Keratinocyte (primary cell): ENCODE data around the gene C1orf74. TPM values are rescaled to one million over a fixed set of nuclear protein-coding genes. Genes with fewer than 3 reads are reported as not detected.

ENCODE experiments used
- DNase-seq: peaks from one replicate; pipeline ENCODE4 v3.0.0-alpha.2; 2011; ENCODE audit warnings: low read depth, missing footprints, low spot score
- FAIRE-seq: peaks from 2 replicates; lab custom pipeline; 2011; peaks lifted over from hg19 to GRCh38; lab: Jason Lieb, UNC
- H2AFZ ChIP-seq: 2 replicates; pipeline ENCODE4 v1.6.0; 2012; ENCODE audit warnings: low read length, control low read depth, inconsistent platforms; ENCODE audit not compliant: control insufficient read depth
- H3K27ac ChIP-seq: 2 replicates; pipeline ENCODE4 v1.5.1; 2011; ENCODE audit warnings: low read length; ENCODE audit not compliant: control insufficient read depth, insufficient read depth
- H3K27me3 ChIP-seq: 3 replicates; pipeline ENCODE4 v1.6.0; 2011; ENCODE audit warnings: low read length; ENCODE audit not compliant: control insufficient read depth, insufficient read depth; ENCODE audit errors: extremely low read depth
- H3K36me3 ChIP-seq, 2 experiments: 2 replicates in 1 of 2; 3 replicates in 1 of 2; pipeline ENCODE4 v1.5.1; 2011; ENCODE audit warnings: low read length in 2 of 2, mild to moderate bottlenecking in 1 of 2; ENCODE audit not compliant: control insufficient read depth in 2 of 2, insufficient read depth in 2 of 2; ENCODE audit errors: extremely low read depth in 1 of 2
- H3K4me1 ChIP-seq: 3 replicates; pipeline ENCODE4 v1.5.1; 2011; ENCODE audit warnings: low read length; ENCODE audit not compliant: control insufficient read depth, insufficient read depth; ENCODE audit errors: extremely low read depth
- H3K4me2 ChIP-seq: 3 replicates; pipeline ENCODE4 v1.6.0; 2011; ENCODE audit warnings: low read depth, low read length; ENCODE audit not compliant: control insufficient read depth, insufficient read depth; ENCODE audit errors: extremely low read depth
- H3K4me3 ChIP-seq, 3 experiments: fragments of 200-600 bp in 1 of 3; sonication (generic) in 1 of 3; 2 replicates in 2 of 3; 3 replicates in 1 of 3; pipeline ENCODE4 v1.5.1; 2011 to 2016; ENCODE audit warnings: low read length in 3 of 3, mild to moderate bottlenecking in 3 of 3, control low read depth in 2 of 3, inconsistent platforms in 1 of 3, low read depth in 1 of 3, mixed read lengths in 1 of 3, mixed run types in 1 of 3, moderate library complexity in 1 of 3; ENCODE audit not compliant: control insufficient read depth in 2 of 3, insufficient read depth in 2 of 3; ENCODE audit errors: extremely low read depth in 1 of 3
- H3K79me2 ChIP-seq: 2 replicates; pipeline ENCODE4 v1.6.0; 2012; ENCODE audit warnings: low read length; ENCODE audit not compliant: control insufficient read depth, insufficient read depth
- H3K9ac ChIP-seq: 3 replicates; pipeline ENCODE4 v1.6.0; 2011; ENCODE audit warnings: low read length; ENCODE audit not compliant: control insufficient read depth, insufficient read depth; ENCODE audit errors: extremely low read depth
- H3K9me1 ChIP-seq: 3 replicates; pipeline ENCODE4 v1.6.0; 2011; ENCODE audit warnings: low read length; ENCODE audit not compliant: control insufficient read depth, insufficient read depth; ENCODE audit errors: extremely low read depth
- H3K9me3 ChIP-seq: 2 replicates; pipeline ENCODE4 v1.5.1; 2012; ENCODE audit warnings: low read depth, low read length; ENCODE audit not compliant: control insufficient read depth
- H4K20me1 ChIP-seq: 3 replicates; pipeline ENCODE4 v1.6.0; 2011; ENCODE audit warnings: low read length; ENCODE audit not compliant: control insufficient read depth, insufficient read depth; ENCODE audit errors: extremely low read depth
- EZH2 ChIP-seq: IDR thresholded peaks from one replicate; pipeline ENCODE4 v1.6.1; 2012; ENCODE audit warnings: inconsistent platforms, mild to moderate bottlenecking, low read length, moderate library complexity
- dilution Hi-C: fragments of 300-500 bp; cut with MboI; formaldehyde crosslinking; loops from one replicate; pipeline ENCODE4 v1.7.0; 2020; ENCODE audit warnings: low sequenced_read_pairs; ENCODE audit not compliant: extremely low pct_ligation_motif_present
- polyA plus RNA-seq, 5 experiments: library from polyadenylated mRNA; depleted of rRNA in 3 of 5; stranded (reverse) in 3 of 5; stranded (forward) in 1 of 5; unstranded in 1 of 5; fragments of >200 nt; gene quantifications; 1 replicate in 1 of 5; 2 replicates in 3 of 5; 3 replicates in 1 of 5; pipeline versions ENCODE4 v1.2.1 to v1.2.3, GENCODE V29; 2011 to 2012; ENCODE audit warnings: missing spikeins in 2 of 5, low read depth in 1 of 5, low replicate concordance in 1 of 5
- TF ChIP-seq, protein P1 (sequence below), 3 experiments: IDR thresholded peaks in 1 of 3; conservative IDR thresholded peaks in 1 of 3; optimal IDR thresholded peaks in 1 of 3; 2 replicates in 2 of 3; 3 replicates in 1 of 3; pipeline versions ENCODE3 to v1.5.1; 2011; ENCODE audit warnings: low read length in 3 of 3, mild to moderate bottlenecking in 3 of 3, moderate library complexity in 2 of 3, control low read depth in 1 of 3, inconsistent platforms in 1 of 3; ENCODE audit not compliant: insufficient read depth in 2 of 3; ENCODE audit errors: extremely low read depth in 1 of 3

Gene C1orf74
- polyA plus RNA-seq, 1 donor (not counting 4 experiments of a cell fraction or from before 2014, with no cell fraction given): 58.1 TPM

DNA sequence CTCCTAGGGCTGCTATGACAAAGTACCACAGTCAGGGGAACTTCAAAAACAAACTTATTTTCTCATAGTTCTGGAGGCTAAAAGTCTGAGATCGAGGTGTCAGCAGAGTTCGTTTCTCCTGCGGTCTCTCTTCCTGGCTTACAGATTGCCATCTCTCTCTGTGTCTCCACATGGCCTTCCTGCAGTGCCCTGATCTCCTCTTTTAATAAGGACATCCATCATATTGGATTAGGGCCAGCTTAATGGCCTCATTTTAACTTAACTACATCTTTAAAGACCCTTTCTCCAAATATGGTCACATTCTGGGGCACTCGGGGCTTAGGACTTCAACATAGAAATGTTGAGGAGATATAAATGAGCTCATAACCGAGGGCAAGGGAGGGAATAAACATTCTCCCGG lies 12.2 kb downstream of the C1orf74 start:
- peaks cover 0 to 2% of the 10 kb centered on the region in 2 experiments for H3K36me3 ChIP-seq
- FAIRE-seq: no peak
- TF ChIP-seq, protein P1, sequence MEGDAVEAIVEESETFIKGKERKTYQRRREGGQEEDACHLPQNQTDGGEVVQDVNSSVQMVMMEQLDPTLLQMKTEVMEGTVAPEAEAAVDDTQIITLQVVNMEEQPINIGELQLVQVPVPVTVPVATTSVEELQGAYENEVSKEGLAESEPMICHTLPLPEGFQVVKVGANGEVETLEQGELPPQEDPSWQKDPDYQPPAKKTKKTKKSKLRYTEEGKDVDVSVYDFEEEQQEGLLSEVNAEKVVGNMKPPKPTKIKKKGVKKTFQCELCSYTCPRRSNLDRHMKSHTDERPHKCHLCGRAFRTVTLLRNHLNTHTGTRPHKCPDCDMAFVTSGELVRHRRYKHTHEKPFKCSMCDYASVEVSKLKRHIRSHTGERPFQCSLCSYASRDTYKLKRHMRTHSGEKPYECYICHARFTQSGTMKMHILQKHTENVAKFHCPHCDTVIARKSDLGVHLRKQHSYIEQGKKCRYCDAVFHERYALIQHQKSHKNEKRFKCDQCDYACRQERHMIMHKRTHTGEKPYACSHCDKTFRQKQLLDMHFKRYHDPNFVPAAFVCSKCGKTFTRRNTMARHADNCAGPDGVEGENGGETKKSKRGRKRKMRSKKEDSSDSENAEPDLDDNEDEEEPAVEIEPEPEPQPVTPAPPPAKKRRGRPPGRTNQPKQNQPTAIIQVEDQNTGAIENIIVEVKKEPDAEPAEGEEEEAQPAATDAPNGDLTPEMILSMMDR (optimal IDR thresholded peaks at IDR 0.05 in 1 of 3, IDR thresholded peaks at IDR 0.05 in 1 of 3, conservative IDR thresholded peaks at IDR 0.05 in 1 of 3; ENCODE audit: extremely low read depth in 1 of 3, insufficient read depth in 2 of 3, low read length in 3 of 3): no peak
- no peak for TF ChIP-seq EZH2
- no peak overlapping the region for H2AFZ ChIP-seq
- H3K4me2 ChIP-seq: no peak overlapping the region
- DNase-seq: no peak
- no peaks in the 10 kb centered on the region for H3K9me3 ChIP-seq
- no peak overlapping the region for H3K9ac ChIP-seq
- H4K20me1 ChIP-seq: no peaks in the 10 kb centered on the region
- no peak overlapping the region for H3K27ac ChIP-seq
- no peaks in the 10 kb centered on the region for H3K79me2 ChIP-seq
- H3K9me1 ChIP-seq: no peaks in the 10 kb centered on the region
- dilution Hi-C loops: no loop called here
- peaks cover 22% of the 10 kb centered on the region for H3K4me1 ChIP-seq
- no peak overlapping the region for H3K4me3 ChIP-seq
- H3K27me3 ChIP-seq: no peaks in the 10 kb centered on the region

DNA sequence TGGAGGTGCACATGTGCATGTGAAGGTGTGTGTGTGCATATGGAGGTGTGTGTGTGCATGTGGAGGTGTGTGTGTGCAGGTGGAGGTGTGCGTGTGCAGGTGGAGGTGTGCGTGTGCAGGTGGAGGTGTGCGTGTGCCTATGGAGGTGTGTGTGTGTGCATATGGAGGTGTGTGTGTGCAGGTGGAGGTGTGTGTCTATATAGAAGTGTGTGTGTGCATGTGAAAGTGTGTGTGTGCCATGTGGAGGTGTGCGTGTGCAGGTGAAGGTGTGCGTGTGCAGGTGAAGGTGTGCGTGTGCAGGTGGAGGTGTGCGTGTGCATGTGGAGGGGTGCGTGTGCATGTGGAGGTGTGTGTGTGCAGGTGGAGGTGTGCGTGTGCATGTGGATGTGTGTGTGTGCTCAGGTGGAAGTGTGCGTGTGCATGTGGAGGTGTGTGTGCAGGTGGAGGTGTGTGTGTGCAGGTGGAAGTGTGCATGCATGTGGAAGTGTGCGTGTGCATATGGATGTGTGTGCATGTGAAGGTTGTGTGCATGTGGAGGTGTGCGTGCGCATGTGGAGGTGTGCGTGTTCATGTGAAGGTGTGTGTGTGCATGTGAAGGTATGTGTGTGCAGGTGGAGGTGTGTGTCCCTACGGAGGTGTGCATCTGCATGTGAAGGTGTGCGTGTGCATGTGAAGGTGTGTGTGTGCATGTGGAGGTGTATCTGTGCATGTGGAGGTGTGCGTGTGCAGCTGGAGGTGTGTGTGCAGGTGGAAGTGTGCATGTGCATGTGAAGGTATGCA lies 13.5 kb downstream of the C1orf74 start:
- DNase-seq: no peak
- Histone ChIP-seq H3K9me1 (no peaks in the 10 kb centered on the region), H3K9ac (no peak overlapping the region), H3K4me1 (peaks cover 22% of the 10 kb centered on the region), H3K4me3 (no peak overlapping the region), H3K27me3 (no peaks in the 10 kb centered on the region), H3K4me2 (no peak overlapping the region), H3K27ac (no peak overlapping the region), H3K9me3 (no peaks in the 10 kb centered on the region), H4K20me1 (no peaks in the 10 kb centered on the region), H3K36me3 (peaks cover 0 to 2% of the 10 kb centered on the region in 2 experiments), H3K79me2 (no peaks in the 10 kb centered on the region), H2AFZ (no peak overlapping the region)
- FAIRE-seq: no peak
- dilution Hi-C loops: no loop called here
- TF ChIP-seq EZH2: no peak
- TF ChIP-seq, protein P1 (optimal IDR thresholded peaks at IDR 0.05 in 1 of 3, IDR thresholded peaks at IDR 0.05 in 1 of 3, conservative IDR thresholded peaks at IDR 0.05 in 1 of 3; ENCODE audit: extremely low read depth in 1 of 3, insufficient read depth in 2 of 3, low read length in 3 of 3): no peak
